HCT116 (cell line): Measurements from ENCODE around the gene CMTM6. TPM values are rescaled to one million over a fixed set of nuclear protein-coding genes. Genes with fewer than 3 reads are reported as not detected.

ENCODE experiments used
- ATAC-seq: fragments of 200-7000 bp; cut with Tn5 transposase; 2 replicates; pipeline ENCODE4 v1.9.1; 2020; ENCODE audit warnings: mild to moderate bottlenecking, moderate library complexity
- BruUV-seq: library from RNA; stranded (reverse); fragments of 400-500 nt; replicated peaks from 2 replicates; lab custom pipeline; 2021; lab: Mats Ljungman, UMichigan
- CTCF ChIA-PET: fragments of 300-600 bp; sonication (Branson Sonifier 250); formaldehyde crosslinking; loops from one replicate; lab custom pipeline; 2021; ENCODE audit warnings: antibody characterized with exemption; lab: Charles Lee
- POLR2A ChIA-PET: fragments of 300-600, 350-600 bp; sonication (Branson Sonifier 250); formaldehyde crosslinking; loops from one replicate; lab custom pipeline; 2021; ENCODE audit warnings: antibody characterized with exemption; lab: Charles Lee
- RAD21 ChIA-PET, 2 experiments: fragments of 300-600 bp; sonication (Branson Sonifier 250); formaldehyde crosslinking; loops; one replicate each; lab custom pipeline; 2023; ENCODE audit warnings: low total read pairs in 2 of 2; ENCODE audit not compliant: uncharacterized antibody in 2 of 2, unreplicated experiment in 2 of 2, low non-redundant PET in 1 of 2; lab: Charles Lee
- DNase-seq: peaks from one replicate; pipeline ENCODE4 v3.0.0-alpha.2; 2010; ENCODE audit warnings: low read depth, low spot score
- H2AFZ ChIP-seq: fragments of 200-600 bp; shearing (Covaris generic), sonication (generic); 2 replicates; pipeline ENCODE4 v1.6.1; 2017; ENCODE audit warnings: low read depth, mixed run types, mixed read lengths, antibody characterized with exemption, low read length; ENCODE audit not compliant: poor library complexity, severe bottlenecking
- H3K27ac ChIP-seq: 2 replicates; pipeline ENCODE4 v1.5.1; 2012; ENCODE audit warnings: low read depth, low read length
- H3K27me3 ChIP-seq: fragments of 200-600 bp; sonication (generic); 2 replicates; pipeline ENCODE4 v1.6.1; 2016; ENCODE audit warnings: mixed run types, low read length, mixed read lengths; ENCODE audit not compliant: insufficient read depth
- H3K36me3 ChIP-seq, 2 experiments: fragments of 200-500 bp in 1 of 2; fragments of 200-600 bp in 1 of 2; sonication (Bioruptor generic) in 1 of 2; sonication (generic) in 1 of 2; 2 replicates each; pipeline versions ENCODE4 v1.5.1 to v1.6.1; 2014 to 2016; ENCODE audit warnings: low read length in 2 of 2, inconsistent platforms in 1 of 2, mixed read lengths in 1 of 2, mixed run types in 1 of 2; ENCODE audit not compliant: insufficient read depth in 2 of 2, control insufficient read depth in 1 of 2
- H3K4me1 ChIP-seq, 2 experiments: fragments of 200-600 bp in 1 of 2; sonication (generic) in 1 of 2; 2 replicates each; pipeline versions ENCODE4 v1.5.1 to v1.6.1; 2012 to 2017; ENCODE audit warnings: low read length in 2 of 2, inconsistent platforms in 1 of 2, mild to moderate bottlenecking in 1 of 2, mixed read lengths in 1 of 2, mixed run types in 1 of 2, moderate library complexity in 1 of 2; ENCODE audit not compliant: insufficient read depth in 2 of 2, control insufficient read depth in 1 of 2
- H3K4me2 ChIP-seq: fragments of 200-600 bp; sonication (generic); 2 replicates; pipeline ENCODE4 v1.6.1; 2017; ENCODE audit warnings: mixed run types, low read length, mixed read lengths
- H3K4me3 ChIP-seq, 2 experiments: fragments of 200-600 bp in 1 of 2; sonication (generic) in 1 of 2; replicated peaks in 1 of 2; 2 replicates each; pipeline ENCODE4 v1.5.1; 2011 to 2016; ENCODE audit warnings: low read length in 2 of 2, control low read depth in 1 of 2, low read depth in 1 of 2, mild to moderate bottlenecking in 1 of 2, mixed read lengths in 1 of 2, mixed run types in 1 of 2
- H3K79me2 ChIP-seq: fragments of 200-600 bp; sonication (generic); 2 replicates; pipeline ENCODE4 v1.6.1; 2017; ENCODE audit warnings: mild to moderate bottlenecking, mixed run types, low read length, moderate library complexity, mixed read lengths; ENCODE audit not compliant: insufficient read depth
- H3K9ac ChIP-seq: fragments of 200-600 bp; sonication (generic); 2 replicates; pipeline ENCODE4 v1.6.1; 2016; ENCODE audit warnings: low read length, mixed read lengths
- H3K9me2 ChIP-seq: fragments of 200-600 bp; sonication (generic), shearing (Covaris generic); 2 replicates; pipeline ENCODE4 v1.6.1; 2017; ENCODE audit warnings: mixed run types, mild to moderate bottlenecking, moderate library complexity; ENCODE audit not compliant: insufficient read depth
- H3K9me3 ChIP-seq, 2 experiments: fragments of 200-500 bp in 1 of 2; fragments of 200-600 bp in 1 of 2; sonication (Bioruptor generic) in 1 of 2; sonication (generic) in 1 of 2; 2 replicates each; pipeline ENCODE4 v1.6.1; 2014 to 2017; ENCODE audit warnings: low read length in 2 of 2, mixed read lengths in 2 of 2, inconsistent platforms in 1 of 2, low read depth in 1 of 2, mild to moderate bottlenecking in 1 of 2, mixed run types in 1 of 2, moderate library complexity in 1 of 2; ENCODE audit not compliant: control insufficient read depth in 1 of 2, insufficient read depth in 1 of 2
- H4K20me1 ChIP-seq: fragments of 200-600 bp; sonication (generic), shearing (Covaris generic); 2 replicates; pipeline ENCODE4 v1.6.1; 2017; ENCODE audit warnings: mixed run types, mild to moderate bottlenecking, moderate library complexity; ENCODE audit not compliant: insufficient read depth
- CBX3 ChIP-seq: IDR thresholded peaks from 2 replicates; pipeline ENCODE4 v1.6.1; 2012; ENCODE audit warnings: low read depth
- CEBPB ChIP-seq: IDR thresholded peaks from 2 replicates; pipeline ENCODE4 v1.6.1; 2012; ENCODE audit warnings: low read depth
- EGR1 ChIP-seq: IDR thresholded peaks from 2 replicates; pipeline ENCODE4 v1.6.1; 2012; ENCODE audit warnings: low read depth
- ELF1 ChIP-seq: IDR thresholded peaks from 2 replicates; pipeline ENCODE4 v1.6.1; 2012; ENCODE audit warnings: low read depth, borderline replicate concordance
- EZH2 ChIP-seq: fragments of 200-600 bp; sonication (generic); IDR thresholded peaks from 2 replicates; pipeline ENCODE4 v1.6.1; 2017; ENCODE audit warnings: antibody characterized with exemption, mixed run types
- FOSL1 ChIP-seq: IDR thresholded peaks from 2 replicates; pipeline ENCODE4 v1.6.1; 2012; ENCODE audit warnings: low read depth
- JUND ChIP-seq: IDR thresholded peaks from 2 replicates; pipeline ENCODE4 v1.6.1; 2012
- POLR2AphosphoS5 ChIP-seq: IDR thresholded peaks from 2 replicates; pipeline ENCODE4 v1.6.1; 2011; ENCODE audit warnings: mild to moderate bottlenecking, low read depth, low read length, moderate library complexity
- RAD21 ChIP-seq: IDR thresholded peaks from 2 replicates; pipeline ENCODE4 v1.6.1; 2012; ENCODE audit warnings: low read depth, mild to moderate bottlenecking
- SIN3A ChIP-seq: IDR thresholded peaks from 2 replicates; pipeline ENCODE4 v1.6.1; 2012; ENCODE audit warnings: low read depth
- SRF ChIP-seq: IDR thresholded peaks from 2 replicates; pipeline ENCODE4 v1.6.1; 2012; ENCODE audit warnings: low read depth
- TCF7L2 ChIP-seq: IDR thresholded peaks from 2 replicates; pipeline ENCODE4 v1.7.0; 2011; ENCODE audit warnings: borderline replicate concordance, inconsistent platforms; ENCODE audit not compliant: insufficient read depth, insufficient read length; ENCODE audit errors: extremely low read depth
- YY1 ChIP-seq: IDR thresholded peaks from 2 replicates; pipeline ENCODE4 v1.6.1; 2011; ENCODE audit warnings: low read length, low read depth, moderate library complexity, mild to moderate bottlenecking; ENCODE audit not compliant: insufficient replicate concordance; ENCODE audit errors: extremely low read depth
- ZFX ChIP-seq: fragments of 450-650 bp; IDR thresholded peaks from 2 replicates; pipeline ENCODE4 v1.6.1; 2017
- ZNF274 ChIP-seq: fragments of 200-500 bp; sonication (Bioruptor generic); IDR thresholded peaks from 2 replicates; pipeline ENCODE4 v1.6.1; 2014; ENCODE audit warnings: mild to moderate bottlenecking, low read depth, low read length, inconsistent platforms
- intact Hi-C: fragments of 100-400 bp; cut with micrococcal nuclease; formaldehyde crosslinking; loops from 2 replicates; pipeline ENCODE4 v1.10.0; 2022
- total RNA-seq: library from RNA; stranded (reverse); gene quantifications from one replicate; pipeline ENCODE4 v1.2.1, GENCODE V29; 2021; ENCODE audit not compliant: unreplicated experiment
- TF ChIP-seq, protein P1 (sequence below): IDR thresholded peaks from 2 replicates; pipeline ENCODE4 v1.6.1; 2012; ENCODE audit warnings: low read depth
- TF ChIP-seq, protein P2 (sequence below): IDR thresholded peaks from 2 replicates; pipeline ENCODE4 v1.6.1; 2011; ENCODE audit warnings: mild to moderate bottlenecking, low read length, moderate library complexity; ENCODE audit not compliant: insufficient replicate concordance; ENCODE audit errors: extremely low read depth
- TF ChIP-seq, protein P3 (sequence below): IDR thresholded peaks from 2 replicates; pipeline ENCODE4 v1.6.1; 2012
- TF ChIP-seq, protein P4 (sequence below), 3 experiments: fragments of 200-600 bp in 1 of 3; sonication (generic) in 1 of 3; IDR thresholded peaks in 2 of 3; conservative IDR thresholded peaks in 1 of 3; 2 replicates each; pipeline ENCODE4 v1.5.1; 2012 to 2017; ENCODE audit warnings: low read depth in 2 of 3, low read length in 2 of 3, antibody characterized with exemption in 1 of 3, borderline replicate concordance in 1 of 3, control low read depth in 1 of 3, mild to moderate bottlenecking in 1 of 3, mixed read lengths in 1 of 3, mixed run types in 1 of 3, moderate library complexity in 1 of 3; ENCODE audit not compliant: insufficient read depth in 1 of 3

The CMTM6 gene
- total RNA-seq, 1 experiment from 2014 or later, result 41.1 TPM

DNA sequence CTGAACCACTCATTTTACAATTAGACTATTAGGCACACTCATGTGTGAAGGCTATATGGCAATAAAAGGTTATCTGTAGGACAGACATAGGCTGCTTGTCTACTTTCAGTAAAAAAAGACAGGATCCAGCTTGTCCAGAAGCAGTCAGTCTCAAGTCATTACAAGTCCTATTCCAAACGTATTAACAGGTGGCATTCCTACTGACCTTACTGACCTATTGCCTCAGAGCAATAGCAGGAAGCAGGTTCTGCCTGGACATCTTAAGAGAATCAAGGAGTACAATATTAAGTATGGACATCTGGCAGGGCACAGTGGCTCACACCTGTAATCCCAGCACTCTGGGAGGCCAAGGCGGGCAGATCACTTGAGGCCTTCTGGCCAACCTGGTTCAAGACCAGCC lies 7.0 kb downstream of the CMTM6 start:
- H3K9me2 ChIP-seq, result no peaks in the 10 kb centered on the region
- no peak overlapping the region for H2AFZ ChIP-seq
- BruUV-seq, result no TSS peak
- no peaks in the 10 kb centered on the region for H3K27me3 ChIP-seq
- POLR2A ChIA-PET, result no interaction called here
- DNase-seq, result no peak
- H4K20me1 ChIP-seq, result no peaks in the 10 kb centered on the region; the same call in 1 of the 2 replicates
- intact Hi-C loops, result no loop called here
- no peak overlapping the region for H3K9ac ChIP-seq
- H3K9me3 ChIP-seq, result no peaks in the 10 kb centered on the region
- TF ChIP-seq CBX3 (no peak), EZH2 (no peak), ZFX (no peak), JUND (no peak), EGR1 (no peak), ZNF274 (no peak), SRF (no peak), FOSL1 (no peak), TCF7L2 (no peak), YY1 (no peak), CEBPB (no peak), RAD21 (no peak), ELF1 (no peak), POLR2AphosphoS5 (no peak), SIN3A (no peak)
- TF ChIP-seq, protein P1, sequence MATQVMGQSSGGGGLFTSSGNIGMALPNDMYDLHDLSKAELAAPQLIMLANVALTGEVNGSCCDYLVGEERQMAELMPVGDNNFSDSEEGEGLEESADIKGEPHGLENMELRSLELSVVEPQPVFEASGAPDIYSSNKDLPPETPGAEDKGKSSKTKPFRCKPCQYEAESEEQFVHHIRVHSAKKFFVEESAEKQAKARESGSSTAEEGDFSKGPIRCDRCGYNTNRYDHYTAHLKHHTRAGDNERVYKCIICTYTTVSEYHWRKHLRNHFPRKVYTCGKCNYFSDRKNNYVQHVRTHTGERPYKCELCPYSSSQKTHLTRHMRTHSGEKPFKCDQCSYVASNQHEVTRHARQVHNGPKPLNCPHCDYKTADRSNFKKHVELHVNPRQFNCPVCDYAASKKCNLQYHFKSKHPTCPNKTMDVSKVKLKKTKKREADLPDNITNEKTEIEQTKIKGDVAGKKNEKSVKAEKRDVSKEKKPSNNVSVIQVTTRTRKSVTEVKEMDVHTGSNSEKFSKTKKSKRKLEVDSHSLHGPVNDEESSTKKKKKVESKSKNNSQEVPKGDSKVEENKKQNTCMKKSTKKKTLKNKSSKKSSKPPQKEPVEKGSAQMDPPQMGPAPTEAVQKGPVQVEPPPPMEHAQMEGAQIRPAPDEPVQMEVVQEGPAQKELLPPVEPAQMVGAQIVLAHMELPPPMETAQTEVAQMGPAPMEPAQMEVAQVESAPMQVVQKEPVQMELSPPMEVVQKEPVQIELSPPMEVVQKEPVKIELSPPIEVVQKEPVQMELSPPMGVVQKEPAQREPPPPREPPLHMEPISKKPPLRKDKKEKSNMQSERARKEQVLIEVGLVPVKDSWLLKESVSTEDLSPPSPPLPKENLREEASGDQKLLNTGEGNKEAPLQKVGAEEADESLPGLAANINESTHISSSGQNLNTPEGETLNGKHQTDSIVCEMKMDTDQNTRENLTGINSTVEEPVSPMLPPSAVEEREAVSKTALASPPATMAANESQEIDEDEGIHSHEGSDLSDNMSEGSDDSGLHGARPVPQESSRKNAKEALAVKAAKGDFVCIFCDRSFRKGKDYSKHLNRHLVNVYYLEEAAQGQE, result no peak
- TF ChIP-seq, protein P2, sequence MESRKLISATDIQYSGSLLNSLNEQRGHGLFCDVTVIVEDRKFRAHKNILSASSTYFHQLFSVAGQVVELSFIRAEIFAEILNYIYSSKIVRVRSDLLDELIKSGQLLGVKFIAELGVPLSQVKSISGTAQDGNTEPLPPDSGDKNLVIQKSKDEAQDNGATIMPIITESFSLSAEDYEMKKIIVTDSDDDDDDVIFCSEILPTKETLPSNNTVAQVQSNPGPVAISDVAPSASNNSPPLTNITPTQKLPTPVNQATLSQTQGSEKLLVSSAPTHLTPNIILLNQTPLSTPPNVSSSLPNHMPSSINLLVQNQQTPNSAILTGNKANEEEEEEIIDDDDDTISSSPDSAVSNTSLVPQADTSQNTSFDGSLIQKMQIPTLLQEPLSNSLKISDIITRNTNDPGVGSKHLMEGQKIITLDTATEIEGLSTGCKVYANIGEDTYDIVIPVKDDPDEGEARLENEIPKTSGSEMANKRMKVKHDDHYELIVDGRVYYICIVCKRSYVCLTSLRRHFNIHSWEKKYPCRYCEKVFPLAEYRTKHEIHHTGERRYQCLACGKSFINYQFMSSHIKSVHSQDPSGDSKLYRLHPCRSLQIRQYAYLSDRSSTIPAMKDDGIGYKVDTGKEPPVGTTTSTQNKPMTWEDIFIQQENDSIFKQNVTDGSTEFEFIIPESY, result no peak
- TF ChIP-seq, protein P3, sequence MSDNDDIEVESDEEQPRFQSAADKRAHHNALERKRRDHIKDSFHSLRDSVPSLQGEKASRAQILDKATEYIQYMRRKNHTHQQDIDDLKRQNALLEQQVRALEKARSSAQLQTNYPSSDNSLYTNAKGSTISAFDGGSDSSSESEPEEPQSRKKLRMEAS, result no peak
- TF ChIP-seq, protein P4, sequence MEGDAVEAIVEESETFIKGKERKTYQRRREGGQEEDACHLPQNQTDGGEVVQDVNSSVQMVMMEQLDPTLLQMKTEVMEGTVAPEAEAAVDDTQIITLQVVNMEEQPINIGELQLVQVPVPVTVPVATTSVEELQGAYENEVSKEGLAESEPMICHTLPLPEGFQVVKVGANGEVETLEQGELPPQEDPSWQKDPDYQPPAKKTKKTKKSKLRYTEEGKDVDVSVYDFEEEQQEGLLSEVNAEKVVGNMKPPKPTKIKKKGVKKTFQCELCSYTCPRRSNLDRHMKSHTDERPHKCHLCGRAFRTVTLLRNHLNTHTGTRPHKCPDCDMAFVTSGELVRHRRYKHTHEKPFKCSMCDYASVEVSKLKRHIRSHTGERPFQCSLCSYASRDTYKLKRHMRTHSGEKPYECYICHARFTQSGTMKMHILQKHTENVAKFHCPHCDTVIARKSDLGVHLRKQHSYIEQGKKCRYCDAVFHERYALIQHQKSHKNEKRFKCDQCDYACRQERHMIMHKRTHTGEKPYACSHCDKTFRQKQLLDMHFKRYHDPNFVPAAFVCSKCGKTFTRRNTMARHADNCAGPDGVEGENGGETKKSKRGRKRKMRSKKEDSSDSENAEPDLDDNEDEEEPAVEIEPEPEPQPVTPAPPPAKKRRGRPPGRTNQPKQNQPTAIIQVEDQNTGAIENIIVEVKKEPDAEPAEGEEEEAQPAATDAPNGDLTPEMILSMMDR (IDR thresholded peaks at IDR 0.05 in 2 of 3, conservative IDR thresholded peaks at IDR 0.05 in 1 of 3; ENCODE audit: borderline replicate concordance in 1 of 3, insufficient read depth in 1 of 3, low read depth in 2 of 3, low read length in 2 of 3), result no peak
- H3K4me2 ChIP-seq, result no peak overlapping the region
- H3K4me3 ChIP-seq, result no peak overlapping the region
- RAD21 ChIA-PET, result no interaction called here
- no peak overlapping the region for H3K27ac ChIP-seq
- peaks cover 4% of the 10 kb centered on the region in 2 experiments; a peak in 1 of 4 replicates for H3K4me1 ChIP-seq
- H3K36me3 ChIP-seq, result no peaks in the 10 kb centered on the region
- ATAC-seq, result no peak
- CTCF ChIA-PET, result interaction anchor here (1.3 to 1.4 kb wide), 2 partner anchors 11 to 121 kb away, joined by 3 to 4 read pairs; no protein-coding TSS in a partner anchor
- H3K79me2 ChIP-seq, result peaks cover 9% of the 10 kb centered on the region; the same call in 1 of the 2 replicates
